Measurements from ENCODE around the gene RNF152.
A peak's percentile ranks its signal among the peaks of the same experiment; 100 is the strongest.

The RNF152 gene

DNA sequence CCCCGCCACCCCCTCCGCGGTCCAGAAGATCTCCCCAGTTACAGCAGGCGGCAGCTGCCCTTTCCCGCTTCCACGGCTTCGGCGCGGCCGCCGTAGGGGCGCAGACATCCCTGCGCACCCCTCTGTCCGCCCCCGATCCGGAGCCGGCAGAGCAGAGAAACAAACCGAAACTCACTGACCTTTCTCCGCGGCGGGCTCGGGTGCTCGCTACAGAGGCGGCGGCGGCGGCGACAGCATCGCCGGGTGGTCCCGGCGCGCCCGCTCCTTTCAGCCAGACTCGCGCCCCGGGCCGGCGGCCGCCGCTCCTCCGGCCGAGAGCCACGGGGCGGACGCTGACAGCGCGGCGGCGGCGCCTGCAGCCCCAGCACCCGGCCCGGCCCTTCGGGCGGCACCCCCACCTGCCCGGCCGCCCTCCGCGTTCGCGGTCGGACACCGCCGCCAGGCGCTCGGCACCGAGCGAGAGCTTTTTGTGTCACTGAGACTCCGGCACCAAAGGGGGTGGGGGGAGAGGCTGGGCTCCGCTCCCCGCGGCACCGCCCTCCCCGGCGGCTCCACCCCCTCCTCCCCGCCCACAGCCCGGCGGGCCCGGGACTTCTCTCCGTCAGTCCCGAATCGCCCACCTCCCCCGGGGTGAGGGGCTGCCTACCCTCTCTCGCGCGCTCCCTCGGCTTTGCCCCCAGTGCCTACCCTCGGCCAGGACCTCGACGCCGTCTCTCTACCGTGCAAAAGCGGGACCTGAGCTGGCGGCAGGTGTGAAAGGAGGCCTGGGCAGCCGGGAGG, 1.4 kb upstream of the RNF152 start:
- DNase-seq: peak; percentile 56

DNA sequence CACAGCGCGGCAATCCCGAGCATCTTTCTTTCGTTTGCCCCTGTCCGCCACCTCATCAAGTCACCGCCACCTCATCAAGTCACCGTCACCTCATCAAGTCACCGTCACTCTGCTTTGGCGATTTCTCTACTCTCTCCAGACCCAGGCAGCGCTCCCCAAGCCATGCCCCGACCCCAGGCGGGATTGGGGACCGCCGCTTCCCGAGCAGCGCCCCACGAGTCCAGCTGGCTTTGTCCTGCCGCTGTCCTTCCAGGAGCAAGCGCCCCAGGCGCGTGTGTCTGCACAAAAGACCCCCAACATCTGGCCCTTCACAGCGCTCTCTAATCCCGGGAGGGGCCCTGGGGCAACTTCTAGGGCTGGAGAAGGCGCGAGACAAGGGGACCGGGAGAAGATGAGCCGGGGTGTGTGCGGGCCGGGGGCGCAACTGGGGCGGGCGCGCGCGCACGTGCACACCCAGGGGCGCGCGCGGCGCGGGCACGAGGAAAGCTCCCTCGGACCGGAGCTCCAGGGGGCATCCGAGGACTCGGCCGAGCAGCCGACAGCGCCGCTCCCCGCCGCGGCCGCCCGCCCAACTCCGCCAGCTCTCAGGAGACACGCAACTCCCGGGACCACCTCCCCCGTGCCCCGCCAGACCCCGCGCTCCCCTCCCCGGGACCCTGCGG, 633 bp upstream of the RNF152 start:
- DNase-seq: peak; percentile 44

DNA sequence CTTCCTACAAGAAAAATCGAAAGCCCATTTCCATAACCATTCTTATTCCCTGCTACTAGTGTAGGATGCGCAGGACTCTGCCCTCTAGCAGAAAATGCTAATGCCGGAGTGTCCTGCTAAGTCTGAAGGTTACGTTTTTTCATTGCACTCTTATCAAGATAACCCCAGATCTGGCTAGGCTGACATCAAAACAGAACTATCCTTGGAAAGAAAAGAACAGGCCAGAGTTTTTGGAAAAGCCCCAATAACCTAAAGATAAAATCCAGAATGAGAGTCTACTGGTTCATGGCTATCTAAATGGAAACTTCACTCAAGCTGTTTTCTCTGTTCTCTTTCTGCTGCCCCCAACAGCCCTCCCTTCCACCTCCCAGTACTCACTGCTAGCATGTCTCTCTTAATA, 913 bp downstream of the RNF152 start:
- no peak for DNase-seq

DNA sequence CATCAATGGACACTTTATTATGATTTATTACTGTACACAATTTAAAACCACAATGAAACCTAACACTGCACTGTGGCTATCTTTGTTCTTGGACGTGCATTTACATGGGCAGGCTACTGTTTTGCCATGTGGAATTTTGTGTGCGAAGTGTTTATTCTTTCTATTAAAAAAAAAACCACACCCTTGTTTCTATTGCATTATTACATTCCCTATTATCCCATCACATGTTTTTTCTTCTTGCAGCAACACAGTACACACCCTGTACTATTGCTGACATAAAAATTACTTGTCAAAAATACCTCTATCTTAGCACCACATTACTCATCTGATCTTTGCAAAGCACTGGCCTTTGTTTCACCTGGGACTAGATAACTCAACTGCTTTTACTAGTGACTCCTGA, 1.5 kb downstream of the RNF152 start:
- no peak for DNase-seq

DNA sequence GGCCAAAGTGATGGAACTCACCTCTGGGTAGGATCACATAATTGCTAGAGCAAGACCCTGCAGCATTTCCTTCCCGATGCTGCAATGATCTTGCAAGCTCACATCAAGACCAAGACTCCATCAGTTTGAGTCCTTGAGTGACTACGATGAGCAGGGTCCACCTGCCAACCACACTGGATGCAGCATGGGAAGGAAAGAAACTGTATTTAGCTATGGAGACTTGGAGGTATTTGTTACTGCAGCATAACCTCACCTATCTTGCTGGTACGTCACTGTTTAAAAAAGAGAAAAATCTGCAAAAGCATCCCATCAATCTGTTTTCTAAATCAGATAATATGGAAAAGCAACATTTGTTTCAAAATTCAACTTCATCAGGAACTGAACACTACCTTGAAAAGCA, 2.5 kb downstream of the RNF152 start:
- no peak for DNase-seq

DNA sequence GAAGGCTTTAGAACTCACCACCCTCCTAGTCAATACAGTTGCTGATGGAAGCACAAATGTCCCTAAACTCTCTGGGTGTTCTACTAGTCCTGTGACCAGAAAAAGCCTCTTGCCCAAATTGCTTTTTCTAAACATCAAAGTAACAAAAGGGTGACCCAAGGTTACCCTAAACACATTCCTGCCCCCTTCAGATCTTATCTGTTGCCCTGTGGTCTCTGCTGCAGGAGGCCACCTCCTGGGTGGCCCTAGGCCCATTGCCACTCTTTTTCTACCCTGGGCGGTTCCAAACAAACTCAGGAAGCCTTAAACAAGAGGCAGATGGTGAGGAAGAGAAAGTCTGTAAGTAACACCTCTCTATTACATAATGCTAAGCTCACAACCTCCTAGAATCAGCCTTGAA, 3.3 kb downstream of the RNF152 start:
- DNase-seq: no peak

DNA sequence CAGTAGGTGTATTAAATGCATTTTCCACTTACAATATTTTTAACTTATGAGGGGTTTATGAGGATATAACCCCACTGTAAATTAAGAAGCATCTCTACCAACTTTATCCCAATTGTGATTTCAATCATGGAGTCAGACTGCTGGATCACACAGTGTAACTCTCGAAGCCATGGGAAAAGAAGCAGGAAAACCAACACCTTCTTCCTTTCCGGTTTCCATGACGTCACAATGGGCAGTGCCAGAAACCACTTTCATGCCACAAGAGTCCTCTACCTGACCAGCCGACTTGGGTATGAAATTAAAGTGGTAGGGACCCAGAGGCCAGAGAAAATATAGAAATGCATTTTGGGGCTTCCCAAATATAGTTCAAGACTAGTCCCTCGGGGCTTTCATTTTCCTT, 4.2 kb downstream of the RNF152 start:
- no peak for DNase-seq

DNA sequence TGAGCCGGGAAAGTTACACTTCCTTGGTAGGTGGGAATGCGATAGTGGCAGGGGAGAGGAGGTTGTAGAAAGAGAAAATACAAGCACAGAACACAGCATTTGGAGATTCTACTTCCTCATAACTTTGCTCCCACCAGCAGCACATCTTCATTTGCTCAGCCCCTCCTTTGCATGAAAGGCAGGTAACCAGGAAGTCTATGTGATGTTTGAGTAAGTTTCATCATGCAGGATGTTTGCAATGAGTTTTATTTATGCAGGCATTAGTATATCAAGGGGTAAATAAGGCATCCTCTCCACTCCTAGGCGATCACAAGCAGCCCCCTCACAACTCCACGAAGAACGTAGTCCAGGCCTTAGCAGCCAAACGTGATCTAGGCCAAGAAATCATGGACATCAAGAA, 5.0 kb downstream of the RNF152 start:
- DNase-seq: no peak

DNA sequence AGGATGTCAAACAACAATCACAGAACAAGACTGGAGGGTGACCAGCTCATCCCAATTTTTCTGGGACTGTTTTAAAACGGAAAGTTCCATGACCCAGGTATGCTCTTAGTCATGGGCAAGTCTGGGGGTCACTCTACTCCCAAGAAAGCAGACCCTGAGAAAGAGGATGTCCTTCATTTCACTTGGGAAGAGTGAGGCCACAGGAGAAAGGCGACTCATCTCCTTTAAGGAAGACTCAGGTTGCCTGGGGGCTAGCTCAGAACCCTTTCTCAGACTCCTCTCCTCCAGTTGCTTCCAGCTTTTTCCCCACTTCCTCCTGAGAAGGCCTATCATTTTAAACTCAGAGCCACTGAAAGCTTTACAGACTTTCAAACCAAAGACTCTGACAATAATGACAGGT, 9.3 kb downstream of the RNF152 start:
- no peak for DNase-seq

DNA sequence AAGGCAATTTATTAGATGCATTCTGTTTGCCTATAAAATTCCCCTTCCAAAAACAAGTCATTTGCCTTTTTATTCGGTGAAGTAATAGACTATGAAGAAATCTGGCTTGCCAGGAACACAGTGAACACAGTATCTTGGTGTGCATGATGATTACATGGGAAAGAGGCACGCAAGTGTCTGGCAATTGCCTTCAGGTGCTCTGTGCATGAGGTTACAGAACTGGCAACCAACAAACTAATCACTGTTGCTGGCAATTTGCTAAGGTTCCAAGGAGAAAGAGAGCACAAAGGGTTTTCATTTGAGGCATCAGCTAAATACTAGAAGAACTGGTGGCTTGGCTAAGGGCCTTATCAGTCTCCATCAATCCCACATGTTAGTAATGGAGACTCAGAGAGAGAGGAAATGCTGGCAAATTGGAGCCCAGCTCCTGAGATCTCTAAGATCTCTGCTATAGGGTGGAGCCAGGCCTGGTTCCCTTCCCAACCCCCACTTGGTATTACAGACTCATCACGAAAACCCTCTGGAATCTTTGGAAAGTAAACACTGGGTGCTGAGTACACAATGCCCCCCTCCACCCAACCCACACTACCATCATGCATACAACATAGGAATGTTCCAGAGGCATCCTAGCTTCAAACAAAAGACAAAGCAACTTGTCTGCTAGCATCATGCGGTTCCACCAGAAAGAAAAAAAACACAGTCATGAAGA, 10.4 kb downstream of the RNF152 start:
- no peak for DNase-seq

DNA sequence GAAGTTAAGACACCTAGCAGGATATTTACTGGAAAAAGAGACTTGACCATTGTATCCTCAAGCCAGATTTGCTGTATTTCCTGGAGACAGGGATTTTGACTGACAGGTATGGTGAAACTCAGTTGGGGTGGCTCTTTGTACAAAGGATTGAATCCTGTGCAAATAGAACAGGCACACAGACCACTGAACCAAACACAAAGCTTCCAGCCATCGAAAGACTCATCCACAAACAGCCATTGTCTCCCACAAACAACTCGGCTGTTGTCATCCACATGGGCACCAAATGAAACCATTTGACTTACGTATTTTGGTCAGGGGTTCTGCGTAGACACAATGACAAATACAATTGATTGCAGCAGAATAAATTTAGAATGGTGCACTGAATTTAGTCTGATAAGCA, 15.9 kb downstream of the RNF152 start:
- DNase-seq: no peak

DNA sequence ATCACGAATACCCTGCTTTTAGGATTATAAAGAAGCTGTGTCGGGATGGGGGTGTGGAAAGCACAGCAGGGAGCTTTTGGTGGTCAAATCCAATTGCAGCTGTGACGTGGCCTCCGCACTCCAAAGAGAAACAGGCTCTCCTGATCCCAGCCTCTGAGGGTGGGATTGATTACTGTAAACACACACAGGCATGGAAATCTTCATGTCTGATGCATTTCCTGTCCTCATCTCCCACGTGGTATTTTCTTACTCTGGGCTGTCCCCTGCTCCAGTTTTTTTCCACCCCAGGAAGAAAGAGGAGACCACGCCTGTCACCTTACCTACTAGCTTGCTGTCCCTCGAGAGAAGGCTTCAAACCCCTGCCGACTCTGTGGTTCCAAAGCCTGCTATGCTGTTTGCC, 22.7 kb downstream of the RNF152 start:
- no peak for DNase-seq

DNA sequence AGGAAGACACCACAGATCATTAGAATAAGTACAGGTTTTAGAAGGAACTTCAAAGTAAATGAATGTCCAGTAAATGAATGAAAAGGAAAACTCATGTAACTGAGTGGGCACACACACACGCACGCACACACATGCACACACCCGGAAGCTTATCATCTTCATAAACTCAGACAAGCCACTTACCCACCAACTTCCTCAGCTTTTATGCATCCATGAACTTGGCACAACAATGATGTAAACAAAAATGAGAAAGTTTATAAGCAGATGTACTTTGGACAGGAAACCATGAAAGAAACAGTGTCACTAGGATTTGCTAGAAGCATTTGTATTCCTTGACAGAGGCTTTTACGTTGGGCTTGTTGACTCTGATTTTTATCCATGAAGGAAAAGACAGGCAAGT, 23.2 kb downstream of the RNF152 start:
- DNase-seq: no peak

DNA sequence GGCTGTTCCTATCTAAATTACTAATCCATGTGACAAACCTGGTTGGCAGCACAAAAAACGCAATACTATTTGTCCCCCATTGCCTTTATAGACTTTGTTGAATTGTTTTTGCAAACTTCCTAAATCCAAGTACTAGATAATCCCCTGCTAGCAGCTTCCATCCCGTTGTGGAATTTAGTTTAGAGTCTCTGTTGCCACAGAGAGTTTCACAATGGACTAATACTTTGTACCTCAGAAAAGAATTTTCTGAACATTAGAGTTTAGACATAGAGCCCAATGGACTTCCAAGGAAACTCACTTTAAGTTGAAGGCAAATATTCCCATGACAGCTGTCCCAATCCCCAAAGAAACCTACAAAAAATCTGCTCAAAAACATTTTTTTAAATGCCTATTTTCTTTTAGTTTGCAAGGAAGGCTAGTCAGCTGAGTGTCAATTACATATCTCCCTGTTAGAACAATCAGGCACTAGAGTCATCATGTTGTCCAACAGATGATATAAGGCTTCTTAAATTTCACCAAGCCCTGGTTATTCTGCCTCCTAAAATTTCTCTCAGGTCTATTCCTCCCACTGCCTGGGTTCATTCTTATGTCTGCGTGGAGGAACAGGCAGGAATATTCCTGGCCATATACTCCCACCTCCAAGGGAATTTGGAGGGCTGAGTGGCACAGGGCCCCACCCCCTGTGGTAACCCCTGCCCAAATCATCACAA, 27.2 kb downstream of the RNF152 start:
- no peak for DNase-seq

DNA sequence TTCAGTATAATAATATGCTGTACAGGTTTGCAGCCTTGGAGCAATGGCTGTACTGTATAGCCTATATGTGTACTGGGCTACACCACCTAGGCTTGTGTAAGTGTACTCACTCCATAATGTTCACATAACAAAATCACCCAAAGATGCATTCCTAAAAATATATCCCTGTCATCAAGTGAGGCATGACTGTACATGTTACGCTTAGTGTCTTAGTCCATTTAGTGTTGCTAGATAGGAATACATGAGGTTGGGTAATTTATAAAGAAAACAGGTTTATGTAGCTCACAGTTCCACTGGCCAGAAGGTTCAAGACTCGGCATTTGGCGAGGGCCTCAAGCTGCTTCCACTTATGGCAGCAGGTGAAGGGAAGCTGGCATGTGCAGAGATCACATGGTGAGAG, 31.4 kb downstream of the RNF152 start:
- DNase-seq: no peak

DNA sequence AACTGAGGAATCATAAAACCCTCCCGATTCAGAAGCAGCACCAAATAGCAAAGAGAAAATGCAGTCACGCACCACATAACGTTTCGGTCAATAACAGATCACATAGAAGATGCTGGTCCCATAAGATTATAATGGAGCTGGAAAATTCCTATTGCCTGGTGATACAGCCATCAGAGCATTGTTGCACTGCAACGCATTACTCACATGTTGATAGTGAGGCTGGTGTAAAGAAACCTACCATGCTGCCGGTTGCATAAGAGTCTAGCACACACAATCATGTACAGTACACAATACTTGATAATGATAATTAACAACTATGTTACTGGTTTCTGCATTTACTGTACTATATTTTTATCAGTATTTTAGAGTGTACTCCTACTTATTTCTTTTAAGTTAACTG, 32.5 kb downstream of the RNF152 start:
- DNase-seq: no peak

DNA sequence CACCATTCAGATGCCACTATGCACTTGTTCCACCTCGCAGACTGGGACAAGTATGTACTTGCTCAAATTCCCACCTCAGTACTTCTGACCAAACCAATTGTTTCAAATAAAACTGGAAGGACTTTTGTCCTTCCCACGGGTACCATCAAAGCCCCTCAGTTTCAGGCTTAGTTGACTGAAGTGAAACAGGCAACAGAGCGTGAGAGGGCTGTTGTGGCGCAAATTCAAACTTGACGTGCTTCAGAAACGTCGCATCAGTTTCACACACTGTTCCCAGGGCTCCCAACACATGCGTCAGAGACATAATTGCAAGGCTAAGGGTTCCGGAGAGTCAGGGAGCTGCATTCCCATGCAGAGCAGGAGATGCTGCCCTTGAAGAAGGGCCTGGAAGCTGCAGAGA, 33.7 kb downstream of the RNF152 start:
- DNase-seq: no peak

DNA sequence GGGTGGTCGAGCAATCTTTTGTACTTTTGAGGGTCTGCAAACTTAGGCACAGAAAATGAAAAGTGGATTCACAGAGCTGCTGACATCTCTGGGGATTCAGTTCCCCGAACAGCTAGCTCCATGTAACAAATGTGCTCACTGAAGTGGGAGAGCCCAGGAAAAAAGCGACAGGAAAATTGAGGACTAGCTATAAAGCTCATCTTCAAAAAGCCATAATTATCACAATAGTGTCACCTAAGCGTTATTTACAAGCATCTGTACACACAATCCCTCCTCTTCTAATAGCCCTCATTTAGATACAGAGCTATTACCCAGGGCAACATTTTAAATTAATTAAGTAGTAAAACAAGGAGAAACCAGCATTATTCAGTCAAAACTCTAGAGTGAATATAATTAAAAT, 36.1 kb downstream of the RNF152 start:
- no peak for DNase-seq

DNA sequence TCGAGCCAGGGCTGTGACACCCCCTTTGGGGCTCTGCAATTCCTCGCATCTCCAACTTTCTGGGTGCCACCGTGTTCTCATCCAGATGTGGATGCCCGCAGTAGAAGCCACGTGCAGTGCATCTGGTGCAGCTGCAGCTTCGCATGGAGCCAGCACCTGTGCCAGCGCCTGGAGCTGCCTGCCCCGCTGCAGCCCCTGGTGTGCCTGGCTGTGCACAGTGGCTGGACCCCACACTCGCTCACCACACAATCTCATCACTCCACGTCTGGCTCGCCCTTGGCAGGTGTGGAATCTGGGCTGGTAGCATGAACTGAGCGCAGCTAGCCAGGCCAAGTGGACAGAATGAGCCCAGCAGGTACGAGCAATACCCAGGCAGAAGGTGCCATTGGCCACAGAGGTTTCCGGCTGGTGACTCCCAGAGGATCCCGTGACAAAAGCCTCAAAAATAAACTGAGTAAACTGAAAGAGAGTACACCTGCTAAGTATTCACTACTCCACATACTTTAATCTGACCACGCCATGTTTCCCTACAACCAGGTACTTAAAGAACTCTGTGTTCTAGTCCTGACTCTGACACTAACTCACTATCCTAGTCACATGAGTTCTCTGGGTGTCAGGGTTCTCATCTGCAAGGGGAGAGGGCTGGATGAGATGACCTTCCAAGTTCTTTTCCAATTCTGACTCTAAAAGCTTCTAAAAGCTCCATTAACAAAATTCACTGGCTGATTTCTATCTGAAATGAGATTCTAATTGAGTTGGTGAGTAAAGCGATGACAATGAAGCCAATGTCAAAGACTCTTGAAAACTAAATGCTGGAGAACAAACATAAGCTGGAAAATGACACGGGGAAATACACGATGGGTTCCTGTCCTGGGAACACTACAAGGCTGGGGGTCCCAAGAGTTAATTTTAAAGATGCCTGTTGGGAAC, 37.1 kb downstream of the RNF152 start:
- DNase-seq: no peak

DNA sequence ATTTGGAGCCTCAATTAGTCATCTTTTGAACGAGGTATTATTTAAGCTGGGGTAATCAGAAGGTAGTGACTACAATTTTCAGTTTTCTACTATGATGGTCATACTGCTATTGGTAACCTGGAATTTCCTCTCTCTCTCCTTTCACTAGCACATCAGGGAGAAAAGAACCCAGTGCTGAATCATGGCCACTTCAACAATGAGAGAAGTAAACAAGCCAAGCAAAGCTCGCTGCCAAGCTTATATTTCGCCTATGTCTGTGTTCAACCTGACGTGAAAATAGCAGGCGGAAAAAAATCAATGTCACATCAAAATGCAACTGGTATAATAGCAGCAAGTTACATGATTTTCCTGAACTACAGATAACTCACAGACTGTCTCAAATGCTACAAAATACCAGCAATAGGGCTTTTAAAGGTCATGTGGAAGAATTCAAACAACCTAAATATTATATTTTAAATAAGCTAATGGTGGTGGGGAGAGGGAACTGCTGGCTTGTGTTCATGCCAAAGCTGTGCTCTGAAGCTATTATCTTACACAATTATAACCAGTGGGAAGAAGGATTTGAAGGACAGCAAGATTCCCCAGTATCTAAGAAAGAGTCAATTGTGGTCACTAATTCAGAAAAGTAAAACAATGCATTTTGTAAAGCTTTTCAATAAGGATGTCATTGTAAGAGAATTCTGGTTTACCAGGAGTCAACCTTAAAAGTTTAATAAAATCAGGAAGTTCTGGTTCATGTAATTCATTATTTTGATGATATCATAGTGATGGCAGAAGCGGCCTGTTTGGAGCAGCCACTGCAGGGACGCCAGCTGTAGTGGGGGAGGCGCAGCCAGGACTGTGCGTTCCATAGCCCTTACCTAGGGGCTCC, 38.0 kb downstream of the RNF152 start:
- no peak for DNase-seq

DNA sequence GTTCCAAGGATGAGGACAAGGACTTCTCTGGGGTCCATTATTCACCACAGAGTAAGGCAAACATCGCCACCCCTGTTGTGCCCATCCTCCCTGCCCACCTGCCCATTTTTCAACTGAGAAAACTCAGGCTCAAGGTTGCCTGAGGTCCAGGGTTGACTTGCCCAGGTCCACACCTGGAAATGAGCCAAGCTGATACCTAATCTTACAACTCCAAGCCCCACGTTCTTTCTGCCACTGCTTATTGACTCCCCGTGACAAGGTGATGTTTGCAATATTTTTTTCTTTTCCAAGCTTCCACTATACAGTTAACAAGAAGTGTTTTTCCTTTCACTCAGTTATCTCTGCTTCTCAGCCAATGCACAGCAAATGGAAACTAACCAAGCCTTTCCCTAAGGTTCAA, 39.0 kb downstream of the RNF152 start:
- DNase-seq: no peak

Measured in stimulated activated CD4-positive, alpha-beta T cell treated with anti-CD3 and anti-CD28 coated beads, Interleukin-1b, Interleukin-23, amount 100 ng/mL, for 48 hours (primary cell).